HCT116 (cell line): ENCODE measurements around the gene FNDC3B.

Experiments
- CBX3 ChIP-seq: IDR thresholded peaks from 2 replicates; pipeline ENCODE4 v1.6.1; 2012; ENCODE audit warnings: low read depth
- EZH2phosphoT487 ChIP-seq: fragments of 200-600 bp; IDR thresholded peaks from 2 replicates; pipeline ENCODE4 v1.6.1; 2018; ENCODE audit warnings: antibody characterized with exemption, borderline replicate concordance
- FOSL1 ChIP-seq: IDR thresholded peaks from 2 replicates; pipeline ENCODE4 v1.6.1; 2012; ENCODE audit warnings: low read depth
- POLR2A ChIP-seq: IDR thresholded peaks from 2 replicates; pipeline ENCODE4 v1.7.0; 2011; ENCODE audit warnings: borderline replicate concordance; ENCODE audit not compliant: insufficient read depth, insufficient read length; ENCODE audit errors: extremely low read depth
- POLR2AphosphoS5 ChIP-seq: IDR thresholded peaks from 2 replicates; pipeline ENCODE4 v1.6.1; 2011; ENCODE audit warnings: mild to moderate bottlenecking, low read depth, low read length, moderate library complexity
- RAD21 ChIP-seq: IDR thresholded peaks from 2 replicates; pipeline ENCODE4 v1.6.1; 2012; ENCODE audit warnings: low read depth, mild to moderate bottlenecking
- SIN3A ChIP-seq: IDR thresholded peaks from 2 replicates; pipeline ENCODE4 v1.6.1; 2012; ENCODE audit warnings: low read depth
- SP1 ChIP-seq: IDR thresholded peaks from 2 replicates; pipeline ENCODE4 v1.6.1; 2012; ENCODE audit warnings: low read depth
- ZFX ChIP-seq: fragments of 450-650 bp; IDR thresholded peaks from 2 replicates; pipeline ENCODE4 v1.6.1; 2017
- ZNF274 ChIP-seq: fragments of 200-500 bp; sonication (Bioruptor generic); IDR thresholded peaks from 2 replicates; pipeline ENCODE4 v1.6.1; 2014; ENCODE audit warnings: mild to moderate bottlenecking, low read depth, low read length, inconsistent platforms
- TF ChIP-seq, protein P1 (sequence below): IDR thresholded peaks from 2 replicates; pipeline ENCODE4 v1.6.1; 2012
- TF ChIP-seq, protein P2 (sequence below), 3 experiments: fragments of 200-600 bp in 1 of 3; sonication (generic) in 1 of 3; IDR thresholded peaks in 2 of 3; conservative IDR thresholded peaks in 1 of 3; 2 replicates each; pipeline ENCODE4 v1.5.1; 2012 to 2017; ENCODE audit warnings: low read depth in 2 of 3, low read length in 2 of 3, antibody characterized with exemption in 1 of 3, borderline replicate concordance in 1 of 3, control low read depth in 1 of 3, mild to moderate bottlenecking in 1 of 3, mixed read lengths in 1 of 3, mixed run types in 1 of 3, moderate library complexity in 1 of 3; ENCODE audit not compliant: insufficient read depth in 1 of 3
- TF ChIP-seq, protein P3 (sequence below): IDR thresholded peaks from 2 replicates; pipeline ENCODE4 v1.6.1; 2012; ENCODE audit warnings: low read depth
- TF ChIP-seq, protein P4 (sequence below): IDR thresholded peaks from 2 replicates; pipeline ENCODE4 v1.6.1; 2012

DNA sequence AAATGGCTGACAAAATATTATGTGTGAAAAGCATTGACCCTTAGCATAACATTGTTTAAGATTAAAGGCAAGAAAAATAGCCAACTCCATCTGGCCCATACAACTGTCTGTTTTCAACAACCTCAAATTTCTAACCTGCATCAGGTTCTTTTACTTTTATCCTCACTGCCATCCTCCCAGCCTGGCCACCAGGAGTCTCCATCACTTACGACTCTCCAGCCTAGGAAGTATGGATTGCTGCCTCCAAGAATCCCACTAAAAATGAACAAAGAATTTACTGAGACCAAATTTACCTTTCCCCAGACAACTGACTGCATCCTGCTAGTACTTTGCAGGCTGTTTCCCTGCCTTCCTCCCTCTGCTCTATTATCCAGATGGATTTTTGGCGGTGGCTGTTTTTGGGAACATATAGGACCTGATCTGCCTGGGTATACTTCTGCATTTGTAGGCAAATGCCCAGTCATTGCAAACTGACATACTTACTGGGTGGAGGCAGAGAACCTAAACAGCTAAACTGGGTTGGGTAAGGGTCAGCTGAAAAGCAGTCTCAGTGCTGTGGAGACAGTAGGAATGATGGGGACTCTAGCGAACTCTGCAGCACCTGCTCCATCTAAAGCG, 264.7 kb downstream of the FNDC3B start:
- no peak for TF ChIP-seq POLR2AphosphoS5
- no peak for TF ChIP-seq SP1
- TF ChIP-seq, protein P1, sequence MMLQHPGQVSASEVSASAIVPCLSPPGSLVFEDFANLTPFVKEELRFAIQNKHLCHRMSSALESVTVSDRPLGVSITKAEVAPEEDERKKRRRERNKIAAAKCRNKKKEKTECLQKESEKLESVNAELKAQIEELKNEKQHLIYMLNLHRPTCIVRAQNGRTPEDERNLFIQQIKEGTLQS = no peak
- TF ChIP-seq, protein P2, sequence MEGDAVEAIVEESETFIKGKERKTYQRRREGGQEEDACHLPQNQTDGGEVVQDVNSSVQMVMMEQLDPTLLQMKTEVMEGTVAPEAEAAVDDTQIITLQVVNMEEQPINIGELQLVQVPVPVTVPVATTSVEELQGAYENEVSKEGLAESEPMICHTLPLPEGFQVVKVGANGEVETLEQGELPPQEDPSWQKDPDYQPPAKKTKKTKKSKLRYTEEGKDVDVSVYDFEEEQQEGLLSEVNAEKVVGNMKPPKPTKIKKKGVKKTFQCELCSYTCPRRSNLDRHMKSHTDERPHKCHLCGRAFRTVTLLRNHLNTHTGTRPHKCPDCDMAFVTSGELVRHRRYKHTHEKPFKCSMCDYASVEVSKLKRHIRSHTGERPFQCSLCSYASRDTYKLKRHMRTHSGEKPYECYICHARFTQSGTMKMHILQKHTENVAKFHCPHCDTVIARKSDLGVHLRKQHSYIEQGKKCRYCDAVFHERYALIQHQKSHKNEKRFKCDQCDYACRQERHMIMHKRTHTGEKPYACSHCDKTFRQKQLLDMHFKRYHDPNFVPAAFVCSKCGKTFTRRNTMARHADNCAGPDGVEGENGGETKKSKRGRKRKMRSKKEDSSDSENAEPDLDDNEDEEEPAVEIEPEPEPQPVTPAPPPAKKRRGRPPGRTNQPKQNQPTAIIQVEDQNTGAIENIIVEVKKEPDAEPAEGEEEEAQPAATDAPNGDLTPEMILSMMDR (IDR thresholded peaks at IDR 0.05 in 2 of 3, conservative IDR thresholded peaks at IDR 0.05 in 1 of 3; ENCODE audit: borderline replicate concordance in 1 of 3, insufficient read depth in 1 of 3, low read depth in 2 of 3, low read length in 2 of 3) = peak in 2 of 3 experiments; percentile 27 to 39; a peak in 4 of 6 replicates
- no peak for TF ChIP-seq EZH2phosphoT487
- no peak for TF ChIP-seq POLR2A
- TF ChIP-seq SIN3A = no peak
- no peak for TF ChIP-seq ZFX
- no peak for TF ChIP-seq CBX3
- TF ChIP-seq FOSL1 = no peak
- no peak for TF ChIP-seq ZNF274
- TF ChIP-seq, protein P3, sequence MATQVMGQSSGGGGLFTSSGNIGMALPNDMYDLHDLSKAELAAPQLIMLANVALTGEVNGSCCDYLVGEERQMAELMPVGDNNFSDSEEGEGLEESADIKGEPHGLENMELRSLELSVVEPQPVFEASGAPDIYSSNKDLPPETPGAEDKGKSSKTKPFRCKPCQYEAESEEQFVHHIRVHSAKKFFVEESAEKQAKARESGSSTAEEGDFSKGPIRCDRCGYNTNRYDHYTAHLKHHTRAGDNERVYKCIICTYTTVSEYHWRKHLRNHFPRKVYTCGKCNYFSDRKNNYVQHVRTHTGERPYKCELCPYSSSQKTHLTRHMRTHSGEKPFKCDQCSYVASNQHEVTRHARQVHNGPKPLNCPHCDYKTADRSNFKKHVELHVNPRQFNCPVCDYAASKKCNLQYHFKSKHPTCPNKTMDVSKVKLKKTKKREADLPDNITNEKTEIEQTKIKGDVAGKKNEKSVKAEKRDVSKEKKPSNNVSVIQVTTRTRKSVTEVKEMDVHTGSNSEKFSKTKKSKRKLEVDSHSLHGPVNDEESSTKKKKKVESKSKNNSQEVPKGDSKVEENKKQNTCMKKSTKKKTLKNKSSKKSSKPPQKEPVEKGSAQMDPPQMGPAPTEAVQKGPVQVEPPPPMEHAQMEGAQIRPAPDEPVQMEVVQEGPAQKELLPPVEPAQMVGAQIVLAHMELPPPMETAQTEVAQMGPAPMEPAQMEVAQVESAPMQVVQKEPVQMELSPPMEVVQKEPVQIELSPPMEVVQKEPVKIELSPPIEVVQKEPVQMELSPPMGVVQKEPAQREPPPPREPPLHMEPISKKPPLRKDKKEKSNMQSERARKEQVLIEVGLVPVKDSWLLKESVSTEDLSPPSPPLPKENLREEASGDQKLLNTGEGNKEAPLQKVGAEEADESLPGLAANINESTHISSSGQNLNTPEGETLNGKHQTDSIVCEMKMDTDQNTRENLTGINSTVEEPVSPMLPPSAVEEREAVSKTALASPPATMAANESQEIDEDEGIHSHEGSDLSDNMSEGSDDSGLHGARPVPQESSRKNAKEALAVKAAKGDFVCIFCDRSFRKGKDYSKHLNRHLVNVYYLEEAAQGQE = no peak
- TF ChIP-seq, protein P4, sequence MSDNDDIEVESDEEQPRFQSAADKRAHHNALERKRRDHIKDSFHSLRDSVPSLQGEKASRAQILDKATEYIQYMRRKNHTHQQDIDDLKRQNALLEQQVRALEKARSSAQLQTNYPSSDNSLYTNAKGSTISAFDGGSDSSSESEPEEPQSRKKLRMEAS = no peak
- no peak for TF ChIP-seq RAD21
